Measurements from ENCODE around the gene ZNF134.
A peak's percentile ranks its signal among the peaks of the same experiment; 100 is the strongest.

The ZNF134 gene

DNA sequence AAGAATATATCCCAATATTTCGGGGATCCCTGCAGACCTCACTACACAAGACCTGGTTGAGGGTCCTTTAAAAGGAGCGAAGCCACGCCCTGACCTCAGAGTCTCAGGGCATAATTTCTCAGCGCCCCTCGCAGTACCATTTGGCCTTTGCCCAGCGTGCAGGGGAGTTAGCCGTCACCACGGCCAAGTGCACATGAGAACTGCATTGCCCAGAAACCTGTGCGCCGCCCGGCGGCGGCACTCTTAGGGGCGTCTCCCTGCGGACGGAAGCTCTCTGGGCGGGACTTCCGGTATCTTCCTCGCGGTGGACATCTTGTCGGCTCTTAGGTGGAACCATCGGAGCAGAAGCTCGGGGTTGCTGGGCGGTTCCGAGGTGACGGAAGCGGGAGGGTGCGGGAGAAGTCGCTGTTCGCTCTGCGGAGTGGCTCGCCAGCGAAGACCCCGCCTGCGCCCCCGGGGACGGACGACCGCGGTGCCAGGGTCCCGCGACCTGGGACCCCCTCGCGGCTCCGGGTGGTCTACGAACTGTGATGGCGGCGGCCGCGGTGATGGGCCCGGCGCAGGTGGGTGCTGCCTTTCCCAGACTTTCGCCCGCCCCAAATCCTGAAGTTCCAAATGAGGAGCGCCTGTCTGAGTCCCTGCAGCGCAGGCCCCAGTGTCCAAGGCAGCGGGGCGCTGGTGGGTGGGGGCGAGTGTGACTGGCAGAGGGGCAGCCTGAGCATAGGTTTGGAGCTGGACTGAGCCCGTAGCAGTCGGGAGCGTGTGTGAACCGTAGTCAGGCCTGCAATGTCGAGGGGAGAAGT is at the start of gene ZNF134:
ZNF134 (plus strand) TSS at position 302 of the 803 bp plus-strand sequence. CDS start 5,227 bp downstream, outside the sequence.
- peak within 1 kb of the TSS; percentile 88 for H3K4me3 ChIP-seq (ENCODE audit: low read depth, low read length)
- TF ChIP-seq, protein P1, sequence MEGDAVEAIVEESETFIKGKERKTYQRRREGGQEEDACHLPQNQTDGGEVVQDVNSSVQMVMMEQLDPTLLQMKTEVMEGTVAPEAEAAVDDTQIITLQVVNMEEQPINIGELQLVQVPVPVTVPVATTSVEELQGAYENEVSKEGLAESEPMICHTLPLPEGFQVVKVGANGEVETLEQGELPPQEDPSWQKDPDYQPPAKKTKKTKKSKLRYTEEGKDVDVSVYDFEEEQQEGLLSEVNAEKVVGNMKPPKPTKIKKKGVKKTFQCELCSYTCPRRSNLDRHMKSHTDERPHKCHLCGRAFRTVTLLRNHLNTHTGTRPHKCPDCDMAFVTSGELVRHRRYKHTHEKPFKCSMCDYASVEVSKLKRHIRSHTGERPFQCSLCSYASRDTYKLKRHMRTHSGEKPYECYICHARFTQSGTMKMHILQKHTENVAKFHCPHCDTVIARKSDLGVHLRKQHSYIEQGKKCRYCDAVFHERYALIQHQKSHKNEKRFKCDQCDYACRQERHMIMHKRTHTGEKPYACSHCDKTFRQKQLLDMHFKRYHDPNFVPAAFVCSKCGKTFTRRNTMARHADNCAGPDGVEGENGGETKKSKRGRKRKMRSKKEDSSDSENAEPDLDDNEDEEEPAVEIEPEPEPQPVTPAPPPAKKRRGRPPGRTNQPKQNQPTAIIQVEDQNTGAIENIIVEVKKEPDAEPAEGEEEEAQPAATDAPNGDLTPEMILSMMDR (IDR thresholded peaks at IDR 0.05; ENCODE audit: borderline replicate concordance, insufficient read depth, low read depth, low read length): no peak

DNA sequence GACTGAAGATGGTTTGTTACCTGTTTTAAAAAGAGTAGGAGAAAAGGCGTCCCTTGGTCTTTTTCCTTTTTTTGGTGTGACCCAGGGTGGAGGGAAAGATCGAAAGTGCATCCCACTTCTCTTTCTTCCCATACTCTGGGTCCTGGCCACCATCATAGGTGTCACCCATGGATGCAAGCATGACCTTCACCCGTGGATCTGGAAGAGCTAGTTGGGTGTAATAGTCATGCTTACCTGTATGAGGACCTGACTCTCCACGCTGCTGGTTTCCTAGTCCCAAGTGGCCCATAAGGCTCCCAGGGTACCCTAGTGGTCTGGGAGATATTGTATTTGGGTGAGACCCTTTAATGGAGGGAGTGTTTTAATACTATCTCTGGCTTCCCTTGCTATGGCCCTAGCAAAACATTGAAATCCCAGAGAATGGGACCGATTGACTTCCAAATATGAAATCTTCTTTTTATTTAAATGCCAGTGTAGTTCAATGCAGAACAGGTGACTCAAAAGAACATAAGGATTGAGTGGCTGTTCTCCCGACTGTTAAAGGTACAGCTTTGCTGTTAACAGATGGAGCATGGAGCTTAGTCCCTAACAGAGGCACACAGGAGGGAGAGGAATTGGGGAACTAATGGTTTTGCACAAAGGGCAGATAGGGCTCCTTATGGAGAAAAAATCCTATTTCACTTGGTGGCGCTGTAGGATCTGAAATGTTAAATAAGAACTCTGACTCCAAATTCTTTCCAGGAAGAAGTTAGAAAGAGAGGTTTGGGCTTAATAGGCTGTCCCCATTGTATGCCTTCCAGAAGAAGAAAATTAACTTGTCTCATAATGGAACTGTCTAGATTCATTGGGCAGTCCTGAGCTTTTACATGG is 47.4 kb upstream of the ZNF134 start:
- no peak overlapping the region for H3K4me3 ChIP-seq (ENCODE audit: low read depth, low read length)
- TF ChIP-seq, protein P1 (IDR thresholded peaks at IDR 0.05; ENCODE audit: borderline replicate concordance, insufficient read depth, low read depth, low read length): no peak

DNA sequence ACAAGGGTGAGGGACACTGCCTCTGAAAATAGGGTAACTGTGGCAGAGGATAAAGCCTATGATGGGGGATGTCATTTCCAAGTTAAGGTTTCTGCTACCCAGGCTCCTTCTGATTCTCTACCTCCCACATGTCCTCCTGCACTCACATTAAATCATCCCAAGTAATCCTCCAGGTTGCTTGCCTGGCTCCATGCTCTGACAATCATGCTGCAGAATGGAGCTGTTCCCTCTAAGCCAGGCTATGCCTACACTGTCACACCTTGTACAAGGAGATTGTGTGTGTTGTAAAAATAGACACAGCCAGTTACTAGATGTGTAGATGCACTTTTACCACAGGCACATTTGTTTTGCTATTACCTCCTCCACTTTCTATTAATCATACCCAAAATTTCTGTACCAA is 43.3 kb upstream of the ZNF134 start:
- TF ChIP-seq, protein P1 (IDR thresholded peaks at IDR 0.05; ENCODE audit: borderline replicate concordance, insufficient read depth, low read depth, low read length): no peak
- no peak overlapping the region for H3K4me3 ChIP-seq (ENCODE audit: low read depth, low read length)

DNA sequence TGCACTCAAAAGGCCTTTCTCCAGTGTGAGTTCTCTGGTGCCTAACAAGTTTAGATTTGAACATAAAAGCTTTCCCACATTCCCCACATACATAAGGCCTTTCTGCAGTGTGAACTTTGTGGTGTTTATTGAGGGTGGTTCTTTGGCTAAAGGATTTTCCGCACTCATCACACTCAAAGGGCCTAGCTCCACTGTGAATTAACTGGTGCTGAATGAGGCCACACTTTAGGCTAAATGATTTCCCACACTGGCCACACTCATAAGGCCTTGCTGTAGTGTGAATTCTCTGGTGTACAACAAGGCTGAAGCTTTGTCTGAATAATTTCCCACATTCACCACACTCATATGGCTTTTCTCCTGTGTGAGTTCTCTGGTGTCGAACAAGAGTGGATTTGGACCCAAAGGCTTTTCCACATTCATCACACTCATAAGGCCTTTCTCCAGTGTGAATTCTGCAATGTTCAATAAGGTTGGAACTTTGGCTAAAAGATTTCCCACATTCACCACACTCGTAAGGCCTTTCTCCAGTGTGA is 41.6 kb upstream of the ZNF134 start:
- no peak overlapping the region for H3K4me3 ChIP-seq (ENCODE audit: low read depth, low read length)
- TF ChIP-seq, protein P1 (IDR thresholded peaks at IDR 0.05; ENCODE audit: borderline replicate concordance, insufficient read depth, low read depth, low read length): no peak

DNA sequence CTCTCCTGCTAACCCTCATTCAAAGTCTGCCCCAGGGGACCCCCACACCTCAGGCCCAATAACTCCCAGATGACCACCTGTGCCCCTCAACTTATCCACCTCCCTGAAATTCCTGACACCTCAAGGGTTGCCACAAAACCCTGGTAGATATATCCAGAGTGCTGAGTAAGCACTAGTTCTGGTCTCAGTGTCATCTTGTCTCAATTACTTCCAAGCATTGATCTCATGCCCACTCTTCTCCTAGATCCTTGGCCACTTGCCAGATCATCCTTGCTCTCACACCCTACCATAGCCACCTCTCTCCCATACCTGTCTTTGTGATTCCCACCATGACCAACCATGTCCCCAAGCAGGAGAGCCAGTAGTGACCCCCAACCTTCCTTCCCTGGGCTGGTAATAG is 37.4 kb upstream of the ZNF134 start:
- no peak overlapping the region for H3K4me3 ChIP-seq (ENCODE audit: low read depth, low read length)
- TF ChIP-seq, protein P1 (IDR thresholded peaks at IDR 0.05; ENCODE audit: borderline replicate concordance, insufficient read depth, low read depth, low read length): no peak

DNA sequence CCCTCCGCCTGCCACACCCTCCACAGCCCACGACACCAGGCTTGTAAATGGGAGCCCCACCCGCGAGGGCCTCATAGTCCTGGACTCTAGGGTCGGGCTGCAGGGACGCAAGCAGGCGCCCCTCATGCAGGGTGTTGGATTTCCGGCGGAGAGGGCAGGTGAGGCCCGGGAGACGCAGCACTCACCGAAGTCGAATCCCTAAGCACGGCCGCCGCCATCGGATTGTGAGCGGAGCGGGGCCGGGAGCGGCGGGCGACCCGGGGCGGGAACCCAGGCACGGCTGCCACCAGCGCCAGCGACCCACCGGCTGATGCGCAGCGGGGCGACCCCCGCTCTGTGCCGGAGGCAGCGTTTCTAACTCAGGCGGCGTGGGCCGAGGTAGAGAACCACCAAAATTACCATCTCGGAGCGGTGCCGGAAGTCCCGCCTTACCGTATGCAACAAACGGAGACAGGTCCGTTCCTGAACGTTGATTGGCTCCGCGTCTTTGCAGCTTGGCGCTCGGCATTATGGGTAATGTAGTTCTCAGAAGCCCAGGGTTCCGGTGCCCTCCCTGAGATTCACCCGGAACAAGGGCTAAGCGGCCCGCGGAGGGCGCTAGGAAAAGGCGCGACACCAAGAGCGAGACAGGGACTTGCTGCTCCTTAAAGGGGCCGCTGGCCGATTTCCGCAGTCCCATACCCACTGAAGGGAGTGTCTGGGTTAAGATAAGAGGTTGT is 35.4 kb upstream of the ZNF134 start, which contains the start of gene ZNF416:
ZNF416 (minus strand) TSS at position 425 of the 719 bp plus-strand sequence; CDS start at position 218, 207 bp downstream.
- peak within 1 kb of the TSS; percentile 93 for H3K4me3 ChIP-seq (ENCODE audit: low read depth, low read length)
- TF ChIP-seq, protein P1 (IDR thresholded peaks at IDR 0.05; ENCODE audit: borderline replicate concordance, insufficient read depth, low read depth, low read length): peak; percentile 16; the same call in 1 of the 2 replicates
